Ishikawa (cell line): ENCODE measurements around the gene ASPM.

Experiments
- CEBPB ChIP-seq: IDR thresholded peaks from 2 replicates; pipeline ENCODE4 v1.6.1; 2012
- CREB1 ChIP-seq: IDR thresholded peaks from 2 replicates; pipeline ENCODE4 v1.6.1; 2012; ENCODE audit warnings: low read depth
- EGR1 ChIP-seq: IDR thresholded peaks from 2 replicates; pipeline ENCODE4 v1.6.1; 2012
- EP300 ChIP-seq: IDR thresholded peaks from 2 replicates; pipeline ENCODE4 v1.6.1; 2012; ENCODE audit warnings: borderline replicate concordance
- FOXM1 ChIP-seq: IDR thresholded peaks from 2 replicates; pipeline ENCODE4 v1.6.1; 2012; ENCODE audit warnings: low read depth, borderline replicate concordance
- MAX ChIP-seq: IDR thresholded peaks from 2 replicates; pipeline ENCODE4 v1.6.1; 2012
- NFIC ChIP-seq: IDR thresholded peaks from 2 replicates; pipeline ENCODE4 v1.6.1; 2012
- RAD21 ChIP-seq: IDR thresholded peaks from 2 replicates; pipeline ENCODE4 v1.6.1; 2012; ENCODE audit warnings: low read depth
- REST ChIP-seq: IDR thresholded peaks from 2 replicates; pipeline ENCODE4 v1.6.1; 2012; ENCODE audit warnings: low read depth, mild to moderate bottlenecking
- TAF1 ChIP-seq: IDR thresholded peaks from 2 replicates; pipeline ENCODE4 v1.6.1; 2012; ENCODE audit warnings: low read depth, mild to moderate bottlenecking
- TCF12 ChIP-seq: IDR thresholded peaks from 2 replicates; pipeline ENCODE4 v1.6.1; 2012; ENCODE audit warnings: low read depth
- TEAD4 ChIP-seq: IDR thresholded peaks from 2 replicates; pipeline ENCODE4 v1.6.1; 2012
- USF1 ChIP-seq: IDR thresholded peaks from 2 replicates; pipeline ENCODE4 v1.6.1; 2012
- YY1 ChIP-seq: IDR thresholded peaks from 2 replicates; pipeline ENCODE4 v1.6.1; 2012; ENCODE audit warnings: low read depth
- ZBTB7A ChIP-seq: IDR thresholded peaks from 2 replicates; pipeline ENCODE4 v1.6.1; 2012; ENCODE audit warnings: low read depth

The ASPM gene

GRCh38 chr1:197081117-197081753 is 65.2 kb downstream of the ASPM start:
- TF ChIP-seq CREB1 (no peak), TCF12 (no peak), USF1 (no peak), CEBPB (no peak), EGR1 (no peak), MAX (no peak), TEAD4 (no peak), ZBTB7A (no peak), EP300 (no peak), YY1 (no peak), REST (no peak), TAF1 (no peak), FOXM1 (no peak), NFIC (no peak)

GRCh38 chr1:197080323-197080722 is 66.1 kb downstream of the ASPM start:
- TF ChIP-seq MAX = no peak
- TF ChIP-seq TAF1 = no peak
- TF ChIP-seq TEAD4 = no peak
- TF ChIP-seq CREB1 = no peak
- TF ChIP-seq NFIC = no peak
- TF ChIP-seq TCF12 = no peak
- TF ChIP-seq EGR1 = no peak
- TF ChIP-seq USF1 = no peak
- no peak for TF ChIP-seq REST
- TF ChIP-seq YY1 = no peak
- TF ChIP-seq ZBTB7A = no peak
- TF ChIP-seq FOXM1 = no peak
- no peak for TF ChIP-seq RAD21
- no peak for TF ChIP-seq EP300
- no peak for TF ChIP-seq CEBPB

GRCh38 chr1:197076585-197076984 is 69.9 kb downstream of the ASPM start:
- no peak for TF ChIP-seq YY1

GRCh38 chr1:197073978-197074377 is 72.5 kb downstream of the ASPM start:
- TF ChIP-seq FOXM1 = no peak
- TF ChIP-seq ZBTB7A = no peak
- no peak for TF ChIP-seq EGR1
- TF ChIP-seq EP300 = no peak
- no peak for TF ChIP-seq USF1
- no peak for TF ChIP-seq CREB1
- no peak for TF ChIP-seq RAD21
- TF ChIP-seq TAF1 = no peak
- TF ChIP-seq NFIC = no peak
- TF ChIP-seq TEAD4 = no peak
- TF ChIP-seq YY1 = no peak
- TF ChIP-seq MAX = no peak
- no peak for TF ChIP-seq CEBPB

GRCh38 chr1:197067457-197067818 is 79.0 kb downstream of the ASPM start:
- TF ChIP-seq EGR1 (no peak), TAF1 (no peak), NFIC (no peak), MAX (no peak), USF1 (no peak), YY1 (no peak), REST (no peak), RAD21 (no peak), TCF12 (no peak), ZBTB7A (no peak), FOXM1 (no peak), CEBPB (no peak), TEAD4 (no peak), EP300 (no peak), CREB1 (no peak)
